ENCODE measurements around the gene MACROD2.
"Not testable (repeated sequence)": the region's sequence is repeated elsewhere in the genome, so short reads cannot be mapped to it uniquely, and the experiment has no call there.

Gene MACROD2

DNA sequence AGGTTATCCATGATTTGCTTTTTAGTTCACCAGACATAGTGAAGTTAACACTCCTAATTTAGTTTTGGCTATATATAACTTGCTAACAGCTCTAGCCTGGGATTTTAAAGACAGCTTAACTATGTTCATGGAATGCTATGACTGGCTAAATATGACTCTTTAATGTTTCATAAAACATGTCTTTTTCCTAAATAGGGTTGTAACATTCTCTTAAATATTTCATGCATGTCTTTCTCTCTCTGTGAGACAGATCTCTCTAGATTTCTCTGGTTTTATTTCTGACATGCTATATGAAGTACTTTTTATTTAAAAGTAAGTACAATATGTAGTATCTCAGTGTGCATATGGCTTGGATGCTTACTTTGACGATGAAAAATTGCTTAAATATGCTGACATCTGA is 35.7 kb downstream of the MACROD2 start:
- no peak overlapping the region for H3K4me3 ChIP-seq (ENCODE audit: low read length)
- TF ChIP-seq, protein P1, sequence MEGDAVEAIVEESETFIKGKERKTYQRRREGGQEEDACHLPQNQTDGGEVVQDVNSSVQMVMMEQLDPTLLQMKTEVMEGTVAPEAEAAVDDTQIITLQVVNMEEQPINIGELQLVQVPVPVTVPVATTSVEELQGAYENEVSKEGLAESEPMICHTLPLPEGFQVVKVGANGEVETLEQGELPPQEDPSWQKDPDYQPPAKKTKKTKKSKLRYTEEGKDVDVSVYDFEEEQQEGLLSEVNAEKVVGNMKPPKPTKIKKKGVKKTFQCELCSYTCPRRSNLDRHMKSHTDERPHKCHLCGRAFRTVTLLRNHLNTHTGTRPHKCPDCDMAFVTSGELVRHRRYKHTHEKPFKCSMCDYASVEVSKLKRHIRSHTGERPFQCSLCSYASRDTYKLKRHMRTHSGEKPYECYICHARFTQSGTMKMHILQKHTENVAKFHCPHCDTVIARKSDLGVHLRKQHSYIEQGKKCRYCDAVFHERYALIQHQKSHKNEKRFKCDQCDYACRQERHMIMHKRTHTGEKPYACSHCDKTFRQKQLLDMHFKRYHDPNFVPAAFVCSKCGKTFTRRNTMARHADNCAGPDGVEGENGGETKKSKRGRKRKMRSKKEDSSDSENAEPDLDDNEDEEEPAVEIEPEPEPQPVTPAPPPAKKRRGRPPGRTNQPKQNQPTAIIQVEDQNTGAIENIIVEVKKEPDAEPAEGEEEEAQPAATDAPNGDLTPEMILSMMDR (conservative IDR thresholded peaks at IDR 0.05; ENCODE audit: low read length) = no peak
- DNase-seq (ENCODE audit: low read depth) = no peak

DNA sequence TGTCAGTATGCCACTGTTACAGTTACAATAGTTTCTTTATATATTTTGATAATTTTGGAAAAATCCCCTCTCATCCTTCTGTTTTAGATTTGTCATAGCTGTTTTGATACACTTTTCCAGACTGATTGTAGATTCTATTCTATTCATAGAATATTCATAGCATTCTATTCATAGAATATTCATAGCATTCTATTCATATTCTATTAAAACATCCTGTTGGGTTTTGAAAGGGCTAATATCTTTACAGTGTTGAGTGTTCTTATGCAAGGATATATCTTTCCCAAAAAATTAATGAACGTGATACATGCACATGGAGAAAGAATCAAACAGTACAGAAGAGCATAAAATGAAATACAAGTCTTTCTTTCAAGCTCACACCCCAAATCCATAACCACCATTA is 38.0 kb downstream of the MACROD2 start:
- no peak overlapping the region for H3K4me3 ChIP-seq (ENCODE audit: low read length)
- TF ChIP-seq, protein P1 (conservative IDR thresholded peaks at IDR 0.05; ENCODE audit: low read length) = no peak
- no peak for DNase-seq (ENCODE audit: low read depth)

DNA sequence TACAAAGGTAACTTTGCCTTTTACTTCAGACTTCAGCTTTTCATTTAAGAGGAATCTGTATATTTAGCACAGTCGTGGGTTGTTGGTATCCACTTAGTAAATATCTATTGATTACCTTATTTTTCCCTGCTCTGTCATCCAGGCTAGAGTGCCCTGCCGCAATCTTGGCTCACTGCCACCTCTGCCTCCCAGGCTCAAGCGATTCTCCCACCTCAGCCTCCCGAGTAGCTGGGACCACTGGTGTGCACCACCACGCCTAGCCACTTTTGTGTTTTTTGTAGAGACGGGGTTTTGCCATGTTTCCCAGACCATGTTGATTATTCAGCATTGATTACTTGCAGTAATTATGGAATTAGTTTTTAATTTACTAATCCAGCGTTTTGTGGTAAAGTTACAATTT is 41.3 kb downstream of the MACROD2 start:
- no peak for DNase-seq (ENCODE audit: low read depth)
- H3K4me3 ChIP-seq (ENCODE audit: low read length) = no peak overlapping the region
- TF ChIP-seq, protein P1 (conservative IDR thresholded peaks at IDR 0.05; ENCODE audit: low read length) = no peak

DNA sequence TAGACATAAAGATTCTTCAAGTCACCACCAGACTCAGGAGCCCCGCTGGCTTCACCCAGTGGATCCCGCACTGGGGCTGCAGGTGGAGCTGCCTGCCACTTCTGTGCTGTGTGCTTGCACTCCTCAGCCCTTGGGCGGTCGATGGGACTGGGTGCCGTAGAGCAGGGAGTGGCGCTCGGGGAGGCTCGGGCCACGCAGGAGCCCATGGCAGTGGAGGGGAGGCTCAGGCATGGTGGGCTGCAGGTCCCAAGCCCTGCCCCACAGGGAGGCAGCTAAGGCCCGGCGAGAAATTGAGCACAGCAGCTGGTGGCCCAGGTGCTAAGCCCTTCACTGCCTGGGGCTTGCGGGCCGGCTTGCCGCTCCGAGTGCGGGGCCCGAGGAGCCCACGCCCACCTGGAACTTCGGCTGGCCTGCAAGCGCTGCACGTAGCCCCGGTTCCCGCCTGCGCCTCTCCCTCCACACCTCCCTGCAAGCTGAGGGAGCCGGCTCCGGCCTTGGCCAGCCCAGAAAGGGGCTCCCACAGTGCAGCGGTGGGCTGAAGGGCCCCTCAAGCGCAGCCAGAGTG is 49.5 kb downstream of the MACROD2 start:
- H3K4me3 ChIP-seq (ENCODE audit: low read length); DNase-seq (ENCODE audit: low read depth): not testable (repeated sequence)

DNA sequence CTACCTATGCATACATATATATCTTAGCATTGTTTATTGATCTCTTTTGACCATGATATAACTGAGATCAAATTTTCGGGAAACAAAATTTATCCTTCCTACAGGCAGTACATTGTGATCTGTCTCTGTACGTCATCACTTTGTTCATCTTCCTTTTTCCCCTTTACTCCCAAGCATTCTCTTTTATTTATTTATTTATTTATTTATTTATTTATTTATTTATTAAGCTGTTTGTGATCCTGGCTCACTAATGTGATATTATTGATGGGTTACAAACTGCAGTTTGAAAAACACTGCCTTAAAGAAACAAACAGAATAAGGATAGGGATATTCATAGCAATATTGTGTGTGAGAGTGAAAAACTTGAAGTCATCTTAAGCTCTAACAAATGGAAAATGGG is 51.2 kb downstream of the MACROD2 start:
- TF ChIP-seq, protein P1 (conservative IDR thresholded peaks at IDR 0.05; ENCODE audit: low read length) = no peak
- no peak overlapping the region for H3K4me3 ChIP-seq (ENCODE audit: low read length)
- no peak for DNase-seq (ENCODE audit: low read depth)

DNA sequence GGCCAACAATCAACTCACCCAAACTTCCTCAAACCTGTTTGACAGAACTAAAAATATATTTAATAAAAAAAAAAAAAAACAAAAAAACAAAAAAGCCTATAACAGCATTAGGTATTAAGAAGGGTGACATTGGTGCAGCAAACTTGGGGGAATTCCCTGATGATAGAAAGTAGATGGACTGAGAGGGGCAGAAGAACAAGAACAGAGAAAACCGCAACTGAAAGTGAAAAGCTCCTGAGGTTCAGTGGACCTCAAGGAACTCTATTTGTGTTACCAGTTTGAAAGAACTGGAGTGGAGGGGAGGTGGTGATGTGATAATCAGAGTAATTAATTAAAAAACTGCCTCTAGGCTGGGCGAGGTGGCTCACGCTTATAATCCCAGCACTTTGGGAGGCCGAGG is 53.8 kb downstream of the MACROD2 start:
- no peak for DNase-seq (ENCODE audit: low read depth)
- TF ChIP-seq, protein P1 (conservative IDR thresholded peaks at IDR 0.05; ENCODE audit: low read length) = no peak

DNA sequence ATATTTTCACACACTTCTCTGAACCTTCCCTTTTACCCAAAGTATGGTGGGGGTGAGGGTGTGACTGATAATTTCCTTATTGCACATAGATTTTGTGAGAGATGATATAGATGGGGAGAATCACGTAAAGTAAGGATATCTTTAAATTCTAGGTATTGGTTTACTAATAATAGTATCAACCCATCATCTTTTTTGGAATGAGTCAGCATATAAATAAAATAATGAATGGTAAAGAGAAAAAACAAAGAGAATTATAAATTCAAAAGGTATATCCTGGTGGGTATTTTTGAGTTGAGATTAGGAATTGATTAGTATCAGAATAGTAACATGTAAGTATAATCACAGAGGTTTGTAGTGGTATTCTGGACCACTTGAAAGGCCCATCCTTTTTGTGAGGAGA is 56.1 kb downstream of the MACROD2 start:
- TF ChIP-seq, protein P1 (conservative IDR thresholded peaks at IDR 0.05; ENCODE audit: low read length) = no peak
- no peak for DNase-seq (ENCODE audit: low read depth)

More for the DNA sequence above, 53.8 kb downstream of the MACROD2 start:
- H3K4me3 ChIP-seq (ENCODE audit: low read length) = no peak overlapping the region

More for the DNA sequence above, 56.1 kb downstream of the MACROD2 start:
- no peak overlapping the region for H3K4me3 ChIP-seq (ENCODE audit: low read length)
